ENCODE measurements around the gene LDB2.
A peak's percentile ranks its signal among the peaks of the same experiment; 100 is the strongest.

Gene LDB2

GRCh38 chr4:16627999-16628398, 270.4 kb downstream of the LDB2 start:
- Histone ChIP-seq H3K36me3 (no peaks in the 10 kb centered on the region), H3K27ac (no peak overlapping the region), H3K9me3 (no peaks in the 10 kb centered on the region), H3K4me3 (no peak overlapping the region), H3K4me1 (no peaks in the 10 kb centered on the region), H3K27me3 (no peaks in the 10 kb centered on the region)
- intact Hi-C loops (cut with DNase I; ENCODE audit: low total_unique reads): no loop called here
- DNase-seq: no peak
- no peak for TF ChIP-seq CTCF (IDR thresholded peaks at IDR 0.05)

GRCh38 chr4:16626945-16627344, 271.5 kb downstream of the LDB2 start:
- no peak overlapping the region for H3K4me3 ChIP-seq
- H3K36me3 ChIP-seq: no peaks in the 10 kb centered on the region
- no peaks in the 10 kb centered on the region for H3K4me1 ChIP-seq
- no peaks in the 10 kb centered on the region for H3K27me3 ChIP-seq
- no peak for TF ChIP-seq CTCF (IDR thresholded peaks at IDR 0.05)
- H3K27ac ChIP-seq: no peak overlapping the region
- DNase-seq: peak in 1 of 2 donors; percentile 64
- H3K9me3 ChIP-seq: no peaks in the 10 kb centered on the region
- intact Hi-C loops (cut with DNase I; ENCODE audit: low total_unique reads): no loop called here

- Histone ChIP-seq H3K4me3 (no peak overlapping the region), H3K27ac (no peak overlapping the region), H3K27me3 (no peaks in the 10 kb centered on the region), H3K4me1 (no peaks in the 10 kb centered on the region), H3K9me3 (no peaks in the 10 kb centered on the region), H3K36me3 (no peaks in the 10 kb centered on the region)
- no peak for TF ChIP-seq CTCF (IDR thresholded peaks at IDR 0.05)
- intact Hi-C loops (cut with DNase I; ENCODE audit: low total_unique reads): no loop called here
- DNase-seq: no peak
Measured at GRCh38 chr4:16622826-16623225, 275.6 kb downstream of the LDB2 start.

DNA sequence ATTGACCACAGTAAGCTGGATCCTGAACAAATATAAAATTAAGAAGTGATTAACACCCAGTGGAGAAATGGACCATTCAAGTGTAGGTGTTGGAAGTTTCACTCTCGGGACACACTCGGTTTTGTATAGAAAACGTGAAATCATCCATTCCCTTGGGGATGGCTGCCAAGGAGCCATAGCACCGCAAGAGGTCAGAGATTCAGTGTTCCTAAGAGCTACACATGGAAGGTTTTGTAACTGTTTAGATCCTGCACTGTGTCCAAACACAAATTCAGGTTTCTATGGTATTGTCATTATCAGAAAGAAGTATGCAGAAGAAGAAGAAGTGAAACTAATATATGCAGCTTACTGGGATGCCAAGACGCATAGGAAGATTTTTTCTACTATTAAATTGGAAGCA, 281.0 kb downstream of the LDB2 start:
- H3K4me1 ChIP-seq: no peaks in the 10 kb centered on the region
- H3K27me3 ChIP-seq: no peaks in the 10 kb centered on the region
- H3K4me3 ChIP-seq: no peak overlapping the region
- H3K9me3 ChIP-seq: no peaks in the 10 kb centered on the region
- TF ChIP-seq CTCF (IDR thresholded peaks at IDR 0.05): no peak
- no peaks in the 10 kb centered on the region for H3K36me3 ChIP-seq
- intact Hi-C loops (cut with DNase I; ENCODE audit: low total_unique reads): no loop called here
- no peak overlapping the region for H3K27ac ChIP-seq
- no peak for DNase-seq

DNA sequence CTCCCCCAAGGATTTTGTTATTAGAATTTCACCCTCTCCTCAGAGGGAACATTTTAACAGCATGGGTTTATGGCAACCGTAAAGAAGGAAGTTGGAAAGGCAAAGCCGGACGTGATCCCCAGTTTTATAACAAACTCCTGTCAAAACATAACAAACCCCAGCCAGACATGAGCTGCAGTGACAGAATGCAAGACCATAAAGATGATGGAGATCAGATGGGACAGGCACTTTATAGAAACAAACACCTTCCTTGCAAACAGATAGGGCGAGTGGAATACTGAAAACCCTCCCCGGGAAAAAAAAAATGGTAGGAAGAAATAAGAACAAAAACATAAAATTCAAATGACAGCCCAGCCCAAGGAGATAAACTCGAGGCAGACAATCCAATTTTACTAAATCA, 281.4 kb downstream of the LDB2 start:
- no peaks in the 10 kb centered on the region for H3K27me3 ChIP-seq
- no peak for TF ChIP-seq CTCF (IDR thresholded peaks at IDR 0.05)
- H3K27ac ChIP-seq: no peak overlapping the region
- H3K4me3 ChIP-seq: no peak overlapping the region
- DNase-seq: no peak
- intact Hi-C loops (cut with DNase I; ENCODE audit: low total_unique reads): no loop called here
- no peaks in the 10 kb centered on the region for H3K9me3 ChIP-seq
- H3K4me1 ChIP-seq: no peaks in the 10 kb centered on the region
- no peaks in the 10 kb centered on the region for H3K36me3 ChIP-seq

- Histone ChIP-seq H3K27ac (no peak overlapping the region), H3K4me3 (no peak overlapping the region), H3K4me1 (no peaks in the 10 kb centered on the region), H3K9me3 (no peaks in the 10 kb centered on the region), H3K27me3 (no peaks in the 10 kb centered on the region), H3K36me3 (no peaks in the 10 kb centered on the region)
- no peak for DNase-seq
- no peak for TF ChIP-seq CTCF (IDR thresholded peaks at IDR 0.05)
- intact Hi-C loops (cut with DNase I; ENCODE audit: low total_unique reads): no loop called here
Measured at GRCh38 chr4:16609170-16609758, 289.2 kb downstream of the LDB2 start.
